GM10847 (cell line): ENCODE data around the gene SLC16A9.

Experiments used
- POLR2A ChIP-seq: IDR thresholded peaks from 2 replicates; pipeline ENCODE4 v1.6.1; 2011; ENCODE audit not compliant: insufficient read length; ENCODE audit errors: extremely low read depth

The SLC16A9 gene

DNA sequence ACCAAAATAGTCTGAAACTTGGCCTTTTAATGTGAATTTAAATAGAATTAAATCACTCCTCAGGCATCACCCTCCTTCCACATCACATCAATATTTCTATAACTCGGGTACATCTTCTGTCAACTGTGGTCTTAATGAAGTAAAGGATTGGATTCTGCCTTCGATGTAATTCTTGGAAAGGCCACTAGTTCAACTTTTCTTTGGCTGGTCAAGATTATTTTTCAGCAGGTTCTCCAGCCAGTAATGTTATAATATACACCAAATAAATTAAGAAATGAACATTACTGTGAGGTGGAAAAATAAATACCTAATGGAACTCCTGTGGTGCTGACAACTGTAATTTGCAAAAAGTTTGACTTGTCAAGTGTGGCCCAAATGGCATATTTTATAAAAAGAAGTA is 9.7 kb upstream of the SLC16A9 start:
- TF ChIP-seq POLR2A, result no peak

- TF ChIP-seq POLR2A, result no peak
Measured at GRCh38 chr10:59718257-59718656, 8.6 kb upstream of the SLC16A9 start.

DNA sequence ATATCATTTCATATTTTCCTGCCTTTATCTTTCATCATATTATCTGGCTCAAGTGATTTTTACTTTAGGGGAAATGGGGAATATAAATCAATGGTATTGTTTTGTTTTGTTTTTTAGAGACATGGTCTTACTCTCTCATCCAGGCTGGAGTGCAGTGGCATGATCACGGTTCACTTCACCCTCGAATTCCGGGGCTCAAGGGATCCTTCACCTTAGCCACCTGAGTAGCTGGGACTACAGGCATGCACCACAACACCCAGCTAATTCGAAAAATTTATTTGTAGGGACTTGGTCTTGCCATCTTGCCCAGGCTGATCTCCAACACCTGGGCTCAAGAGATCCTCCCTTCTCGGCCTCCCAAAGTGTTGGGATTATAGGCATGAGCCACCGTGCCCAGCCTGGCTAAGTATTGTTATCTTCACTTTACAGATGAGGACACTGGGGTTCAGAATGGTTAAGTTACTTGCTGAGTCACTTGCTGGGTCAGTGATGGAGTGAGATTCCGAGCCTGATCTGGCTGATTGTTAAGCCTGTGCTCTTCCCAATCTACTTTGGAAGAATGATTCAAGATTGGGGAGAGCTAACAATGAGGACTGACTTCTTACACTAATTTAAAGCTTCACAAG is 3.7 kb upstream of the SLC16A9 start:
- no peak for TF ChIP-seq POLR2A

- TF ChIP-seq POLR2A, result no peak
Measured at GRCh38 chr10:59711871-59712494, 2.3 kb upstream of the SLC16A9 start.

GRCh38 chr10:59708816-59709394 is 745 bp downstream of the SLC16A9 start:
- TF ChIP-seq POLR2A, result no peak

- TF ChIP-seq POLR2A, result no peak
Measured at GRCh38 chr10:59706851-59707797, 2.5 kb downstream of the SLC16A9 start.

GRCh38 chr10:59705931-59706330 is 3.7 kb downstream of the SLC16A9 start:
- no peak for TF ChIP-seq POLR2A

DNA sequence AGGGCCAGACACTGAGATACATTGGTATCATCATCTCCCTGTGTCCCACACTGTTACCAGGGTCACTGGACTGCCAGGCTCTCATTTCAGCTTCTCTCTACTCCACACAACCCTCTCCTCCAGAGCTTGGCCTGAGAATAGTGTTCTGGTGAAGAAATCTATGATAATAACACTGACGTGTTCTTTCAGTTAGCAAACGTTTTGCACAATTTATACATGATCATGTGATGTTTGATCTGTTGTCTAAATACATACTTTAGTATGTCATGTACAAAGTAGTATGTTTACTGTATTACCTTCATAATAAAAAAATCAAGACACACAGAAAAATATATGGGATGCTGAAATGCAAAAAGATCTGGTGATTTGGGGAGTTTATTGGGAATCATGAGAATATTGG is 5.0 kb downstream of the SLC16A9 start:
- TF ChIP-seq POLR2A, result no peak

GRCh38 chr10:59702347-59702746 is 7.3 kb downstream of the SLC16A9 start:
- TF ChIP-seq POLR2A, result no peak

DNA sequence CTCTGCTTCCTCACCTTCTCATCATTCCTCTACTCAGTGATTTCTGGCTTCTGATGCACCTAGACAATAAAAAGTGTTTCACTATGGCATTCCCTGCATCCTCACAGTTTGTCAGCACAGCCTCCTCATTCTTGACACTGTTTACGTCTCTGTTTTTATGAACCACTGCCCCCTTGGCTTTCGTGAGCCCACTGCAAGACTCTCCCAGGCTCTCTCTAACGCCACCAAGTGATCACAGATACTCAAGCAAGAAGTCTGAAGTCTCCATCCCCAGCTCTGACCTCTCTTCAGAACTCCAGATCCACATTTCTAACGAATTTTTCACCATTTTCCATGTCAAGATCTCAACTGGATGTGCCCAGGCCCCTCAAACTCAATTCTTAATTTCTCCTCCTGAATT is 8.9 kb downstream of the SLC16A9 start:
- TF ChIP-seq POLR2A, result no peak

- TF ChIP-seq POLR2A, result no peak
Measured at GRCh38 chr10:59698326-59698725, 11.3 kb downstream of the SLC16A9 start.

GRCh38 chr10:59695637-59696036 is 14.0 kb downstream of the SLC16A9 start:
- TF ChIP-seq POLR2A, result no peak

DNA sequence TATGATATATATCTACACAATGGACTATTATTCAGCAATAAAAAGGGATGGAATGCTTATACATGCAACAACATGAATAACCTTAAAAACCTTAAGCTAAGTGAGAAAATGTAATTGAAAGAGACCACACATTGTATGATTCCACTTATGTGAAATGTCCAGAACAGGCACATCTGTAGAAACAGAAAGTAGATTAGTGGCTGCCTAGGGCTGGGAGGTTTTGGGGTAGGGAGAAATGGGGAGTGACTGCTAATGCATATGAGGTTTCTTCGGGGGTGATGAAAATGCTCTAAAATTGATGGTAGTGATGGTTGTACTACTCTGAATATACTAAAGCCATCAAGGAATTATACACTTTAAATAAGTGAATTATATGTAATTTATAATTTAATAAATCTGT is 14.7 kb downstream of the SLC16A9 start:
- TF ChIP-seq POLR2A, result no peak

DNA sequence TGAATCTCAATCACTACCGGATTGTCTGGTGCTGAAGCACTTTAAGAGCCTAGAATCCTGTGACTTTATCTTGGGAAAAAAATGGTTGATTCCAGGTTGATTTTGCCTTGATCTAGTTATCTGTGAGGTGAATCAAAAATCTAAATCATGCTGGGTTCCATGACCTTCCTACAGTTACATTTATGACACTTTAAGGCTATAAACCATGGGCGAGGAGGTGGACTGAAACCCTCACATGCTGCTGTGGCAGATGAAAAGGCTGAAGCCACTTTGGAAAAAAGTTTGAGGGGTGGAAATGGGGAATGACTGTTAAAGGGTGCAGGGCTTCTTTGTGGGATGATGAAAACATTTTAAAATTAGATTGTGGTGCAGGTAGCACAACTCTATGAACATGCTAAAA is 17.5 kb downstream of the SLC16A9 start:
- TF ChIP-seq POLR2A, result no peak

GRCh38 chr10:59688921-59689351 is 20.7 kb downstream of the SLC16A9 start:
- TF ChIP-seq POLR2A, result no peak

GRCh38 chr10:59687657-59688056 is 22.0 kb downstream of the SLC16A9 start:
- TF ChIP-seq POLR2A, result no peak
